Smooth muscle cell (in vitro differentiated cells): ENCODE measurements around the gene KRT16. TPM values are rescaled to one million over a fixed set of nuclear protein-coding genes. Genes with fewer than 3 reads are reported as not detected.

Experiments used
- DNase-seq: peaks from one replicate; lab custom pipeline; 2025; ENCODE audit not compliant: unreplicated experiment; lab: John Stamatoyannopoulos, UW
- H2AFZ ChIP-seq: fragments of 200-600 bp; sonication (generic); 2 replicates; pipeline ENCODE4 v1.6.0; 2016; ENCODE audit warnings: antibody characterized with exemption, low read depth, mild to moderate bottlenecking
- H3F3A ChIP-seq: fragments of 200-600 bp; sonication (generic); 2 replicates; pipeline ENCODE4 v1.6.0; 2017; ENCODE audit warnings: antibody characterized with exemption, low read depth
- H3K27ac ChIP-seq: fragments of 200-600 bp; sonication (generic); 2 replicates; pipeline ENCODE4 v1.5.1; 2016; ENCODE audit warnings: low read depth, mild to moderate bottlenecking
- H3K27me3 ChIP-seq: fragments of 200-600 bp; sonication (generic); 2 replicates; pipeline ENCODE4 v1.6.1; 2016; ENCODE audit warnings: low read depth, mild to moderate bottlenecking
- H3K36me3 ChIP-seq: fragments of 200-600 bp; sonication (generic); 2 replicates; pipeline ENCODE4 v1.5.1; 2016; ENCODE audit warnings: low read depth
- H3K4me1 ChIP-seq: fragments of 200-600 bp; sonication (generic); 2 replicates; pipeline ENCODE4 v1.5.1; 2016; ENCODE audit warnings: low read depth
- H3K4me2 ChIP-seq: fragments of 200-600 bp; sonication (generic); 2 replicates; pipeline ENCODE4 v1.6.0; 2016; ENCODE audit warnings: mild to moderate bottlenecking
- H3K4me3 ChIP-seq: fragments of 200-600 bp; sonication (generic); 2 replicates; pipeline ENCODE4 v1.5.1; 2016; ENCODE audit warnings: mild to moderate bottlenecking
- H3K79me2 ChIP-seq: fragments of 200-600 bp; sonication (generic); 2 replicates; pipeline ENCODE4 v1.6.0; 2016; ENCODE audit warnings: low read depth, mild to moderate bottlenecking
- H3K9ac ChIP-seq: fragments of 200-600 bp; sonication (generic); 2 replicates; pipeline ENCODE4 v1.6.0; 2016; ENCODE audit warnings: low read depth
- H3K9me3 ChIP-seq: fragments of 200-600 bp; sonication (generic); replicated peaks from 2 replicates; pipeline ENCODE4 v1.5.1; 2016; ENCODE audit warnings: low read depth
- H4K20me1 ChIP-seq: fragments of 200-600 bp; sonication (generic); 2 replicates; pipeline ENCODE4 v1.6.0; 2016; ENCODE audit warnings: low read depth
- WGBS: methylation state at CpG from one replicate; pipeline ENCODE4 v1.1.7; 2016; ENCODE audit warnings: low lambda C conversion rate; 5-methylcytosine and 5-hydroxymethylcytosine counted together
- polyA plus RNA-seq: library from polyadenylated mRNA; unstranded; fragments of >200 nt; fragmentation: Nextera tagmentation; extraction: Ambion mirVana; gene quantifications from 2 replicates; pipeline ENCODE4 v1.2.1, GENCODE V29; 2016
- total RNA-seq: library from RNA; depleted of rRNA; stranded (reverse); fragments of >200 nt; gene quantifications from 2 replicates; pipeline ENCODE4 v1.2.3, GENCODE V29; 2014
- TF ChIP-seq, protein P1 (sequence below): fragments of 200-600 bp; sonication (generic); IDR thresholded peaks from 2 replicates; pipeline ENCODE4 v1.5.1; 2017; ENCODE audit warnings: borderline replicate concordance, mild to moderate bottlenecking, antibody characterized with exemption; ENCODE audit not compliant: insufficient read depth, poor library complexity, severe bottlenecking

The KRT16 gene
- total and polyA plus RNA-seq, 2 experiments from 2014 or later, result 304 to 521 TPM

DNA sequence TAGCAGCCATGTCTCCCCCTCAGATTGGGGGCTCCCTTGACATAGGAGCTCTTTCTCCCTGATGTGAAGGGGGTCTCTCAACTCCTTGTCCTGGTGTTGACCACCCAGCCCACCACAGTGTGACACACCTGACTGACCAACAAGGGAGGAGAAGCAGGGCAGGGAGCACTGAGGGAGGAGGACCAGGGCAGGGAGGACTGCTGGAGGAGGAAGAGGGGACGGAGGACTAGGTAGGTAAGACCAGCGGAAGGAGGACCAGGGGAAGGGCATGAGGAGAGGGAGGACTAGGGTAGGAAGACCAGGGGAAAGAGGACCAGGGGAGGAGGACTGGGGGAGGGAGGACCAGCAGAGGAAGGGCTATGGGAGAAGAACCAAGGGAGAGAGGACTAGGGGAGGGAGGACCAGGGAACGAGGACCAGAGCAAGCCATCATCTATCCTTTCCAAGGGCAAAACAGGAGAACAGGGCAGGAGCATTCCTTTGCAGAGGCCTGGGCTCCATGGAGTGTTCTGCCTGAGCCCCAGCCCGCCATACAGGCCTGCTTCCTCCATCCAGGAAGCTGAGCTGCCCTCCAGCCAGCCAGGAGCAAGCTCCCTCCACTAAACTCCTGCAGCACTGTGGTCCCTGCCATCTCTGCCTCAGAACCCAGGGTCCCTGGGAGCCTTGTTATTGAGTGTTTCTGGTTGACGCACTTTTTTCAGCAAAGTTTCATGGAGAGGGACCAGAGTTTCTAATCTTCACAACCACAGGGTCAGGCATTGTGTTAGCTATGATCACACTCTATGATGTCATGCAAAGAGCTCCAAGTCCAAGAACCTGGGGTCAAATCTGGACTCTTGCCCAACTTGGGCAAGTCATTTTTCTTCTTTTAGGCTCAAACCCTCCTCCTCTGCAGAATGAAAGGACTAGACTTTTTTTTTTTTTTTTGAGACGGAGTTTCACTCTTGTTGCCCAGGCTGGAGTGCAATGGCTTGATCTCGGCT is 27.2 kb upstream of the KRT16 start:
- no peaks in the 10 kb centered on the region for H3K27me3 ChIP-seq
- TF ChIP-seq, protein P1, sequence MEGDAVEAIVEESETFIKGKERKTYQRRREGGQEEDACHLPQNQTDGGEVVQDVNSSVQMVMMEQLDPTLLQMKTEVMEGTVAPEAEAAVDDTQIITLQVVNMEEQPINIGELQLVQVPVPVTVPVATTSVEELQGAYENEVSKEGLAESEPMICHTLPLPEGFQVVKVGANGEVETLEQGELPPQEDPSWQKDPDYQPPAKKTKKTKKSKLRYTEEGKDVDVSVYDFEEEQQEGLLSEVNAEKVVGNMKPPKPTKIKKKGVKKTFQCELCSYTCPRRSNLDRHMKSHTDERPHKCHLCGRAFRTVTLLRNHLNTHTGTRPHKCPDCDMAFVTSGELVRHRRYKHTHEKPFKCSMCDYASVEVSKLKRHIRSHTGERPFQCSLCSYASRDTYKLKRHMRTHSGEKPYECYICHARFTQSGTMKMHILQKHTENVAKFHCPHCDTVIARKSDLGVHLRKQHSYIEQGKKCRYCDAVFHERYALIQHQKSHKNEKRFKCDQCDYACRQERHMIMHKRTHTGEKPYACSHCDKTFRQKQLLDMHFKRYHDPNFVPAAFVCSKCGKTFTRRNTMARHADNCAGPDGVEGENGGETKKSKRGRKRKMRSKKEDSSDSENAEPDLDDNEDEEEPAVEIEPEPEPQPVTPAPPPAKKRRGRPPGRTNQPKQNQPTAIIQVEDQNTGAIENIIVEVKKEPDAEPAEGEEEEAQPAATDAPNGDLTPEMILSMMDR, result no peak
- WGBS, result 95% methylated on average over 7 of the region's 7 CpGs
- no peaks in the 10 kb centered on the region for H3K9me3 ChIP-seq
- H3K4me1 ChIP-seq, result no peaks in the 10 kb centered on the region
- no peak for DNase-seq
- no peaks in the 10 kb centered on the region for H3K79me2 ChIP-seq
- no peak overlapping the region for H3K9ac ChIP-seq
- H3K36me3 ChIP-seq, result no peaks in the 10 kb centered on the region
- no peak overlapping the region for H3K27ac ChIP-seq
- H3K4me2 ChIP-seq, result no peak overlapping the region
- no peak overlapping the region for H2AFZ ChIP-seq
- H3K4me3 ChIP-seq, result no peak overlapping the region
- no peaks in the 10 kb centered on the region for H4K20me1 ChIP-seq
- H3F3A ChIP-seq, result no peaks in the 10 kb centered on the region

DNA sequence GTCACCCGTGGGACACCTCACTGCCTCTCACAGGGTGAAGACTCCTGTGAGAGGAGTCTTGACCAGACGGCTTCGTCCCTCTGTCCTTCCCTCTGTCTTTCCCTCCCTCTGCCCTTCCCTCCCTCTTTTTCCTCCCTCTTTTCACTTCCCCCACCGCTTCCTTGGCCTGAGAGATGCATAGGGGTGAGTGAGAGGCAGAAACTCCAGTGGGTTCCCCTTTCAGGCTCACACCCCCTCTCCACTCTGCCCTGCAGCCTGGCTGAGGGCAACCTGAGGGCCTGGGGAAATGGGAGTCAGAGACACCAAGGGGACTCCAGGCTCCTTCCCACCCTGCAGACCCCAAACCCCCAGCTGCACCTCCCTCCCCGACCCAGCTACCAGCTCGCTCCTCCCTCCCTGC is 26.4 kb upstream of the KRT16 start:
- Histone ChIP-seq H2AFZ (no peak overlapping the region), H3K36me3 (no peaks in the 10 kb centered on the region), H4K20me1 (no peaks in the 10 kb centered on the region), H3K27me3 (no peaks in the 10 kb centered on the region), H3K27ac (no peak overlapping the region), H3F3A (no peaks in the 10 kb centered on the region), H3K4me2 (no peak overlapping the region), H3K9me3 (no peaks in the 10 kb centered on the region), H3K9ac (no peak overlapping the region), H3K79me2 (no peaks in the 10 kb centered on the region), H3K4me3 (no peak overlapping the region), H3K4me1 (no peaks in the 10 kb centered on the region)
- TF ChIP-seq, protein P1, result no peak
- 84% methylated on average over 6 of the region's 6 CpGs for WGBS
- DNase-seq, result no peak

DNA sequence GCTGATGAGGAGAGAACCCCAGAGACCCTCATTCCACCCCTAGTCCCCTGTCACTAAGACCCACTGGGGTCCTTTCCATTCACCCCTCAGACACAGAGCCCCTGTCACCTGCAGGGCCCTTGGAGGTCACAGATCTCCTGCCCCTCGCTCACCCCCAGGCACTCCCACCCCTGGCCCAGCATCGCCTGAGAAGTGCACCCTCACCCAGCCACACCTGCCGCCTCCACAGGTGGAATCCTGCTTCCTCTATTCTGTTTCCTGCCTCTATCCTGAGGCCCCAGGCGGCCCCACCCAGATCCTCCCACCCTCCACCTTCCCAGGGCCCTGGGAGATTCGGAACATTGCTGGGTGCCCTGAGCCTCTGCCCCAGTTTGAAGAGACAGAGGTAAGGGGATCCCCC is 25.6 kb upstream of the KRT16 start:
- H2AFZ ChIP-seq, result no peak overlapping the region
- TF ChIP-seq, protein P1, result no peak
- no peaks in the 10 kb centered on the region for H3F3A ChIP-seq
- no peak overlapping the region for H3K27ac ChIP-seq
- DNase-seq, result no peak
- H3K36me3 ChIP-seq, result no peaks in the 10 kb centered on the region
- no peak overlapping the region for H3K4me2 ChIP-seq
- no peaks in the 10 kb centered on the region for H3K79me2 ChIP-seq
- H3K27me3 ChIP-seq, result no peaks in the 10 kb centered on the region
- no peak overlapping the region for H3K9ac ChIP-seq
- H4K20me1 ChIP-seq, result no peaks in the 10 kb centered on the region
- no peaks in the 10 kb centered on the region for H3K4me1 ChIP-seq
- no peak overlapping the region for H3K4me3 ChIP-seq
- no peaks in the 10 kb centered on the region for H3K9me3 ChIP-seq
- WGBS, result 83% methylated on average over 5 of the region's 5 CpGs

- WGBS, result 92% methylated on average over 9 of the region's 9 CpGs
- no peaks in the 10 kb centered on the region for H3K79me2 ChIP-seq
- no peaks in the 10 kb centered on the region for H3K4me1 ChIP-seq
- no peaks in the 10 kb centered on the region for H3F3A ChIP-seq
- TF ChIP-seq, protein P1, result no peak
- no peaks in the 10 kb centered on the region for H4K20me1 ChIP-seq
- H3K4me3 ChIP-seq, result no peak overlapping the region
- H2AFZ ChIP-seq, result no peak overlapping the region
- H3K27ac ChIP-seq, result no peak overlapping the region
- no peaks in the 10 kb centered on the region for H3K9me3 ChIP-seq
- no peak overlapping the region for H3K9ac ChIP-seq
- no peak overlapping the region for H3K4me2 ChIP-seq
- no peak for DNase-seq
- no peaks in the 10 kb centered on the region for H3K27me3 ChIP-seq
- no peaks in the 10 kb centered on the region for H3K36me3 ChIP-seq
Measured at GRCh38 chr17:41636652-41637051, 24.1 kb upstream of the KRT16 start.
